Smooth muscle cell (in vitro differentiated cells): ENCODE results near the gene MCFD2. TPM values are rescaled to one million over a fixed set of nuclear protein-coding genes. Genes with fewer than 3 reads are reported as not detected.

Experiments used
- DNase-seq: peaks from one replicate; lab custom pipeline; 2025; ENCODE audit not compliant: unreplicated experiment; lab: John Stamatoyannopoulos, UW
- H2AFZ ChIP-seq: fragments of 200-600 bp; sonication (generic); 2 replicates; pipeline ENCODE4 v1.6.0; 2016; ENCODE audit warnings: antibody characterized with exemption, low read depth, mild to moderate bottlenecking
- H3F3A ChIP-seq: fragments of 200-600 bp; sonication (generic); 2 replicates; pipeline ENCODE4 v1.6.0; 2017; ENCODE audit warnings: antibody characterized with exemption, low read depth
- H3K27ac ChIP-seq: fragments of 200-600 bp; sonication (generic); 2 replicates; pipeline ENCODE4 v1.5.1; 2016; ENCODE audit warnings: low read depth, mild to moderate bottlenecking
- H3K27me3 ChIP-seq: fragments of 200-600 bp; sonication (generic); 2 replicates; pipeline ENCODE4 v1.6.1; 2016; ENCODE audit warnings: low read depth, mild to moderate bottlenecking
- H3K36me3 ChIP-seq: fragments of 200-600 bp; sonication (generic); 2 replicates; pipeline ENCODE4 v1.5.1; 2016; ENCODE audit warnings: low read depth
- H3K4me1 ChIP-seq: fragments of 200-600 bp; sonication (generic); 2 replicates; pipeline ENCODE4 v1.5.1; 2016; ENCODE audit warnings: low read depth
- H3K4me2 ChIP-seq: fragments of 200-600 bp; sonication (generic); 2 replicates; pipeline ENCODE4 v1.6.0; 2016; ENCODE audit warnings: mild to moderate bottlenecking
- H3K4me3 ChIP-seq: fragments of 200-600 bp; sonication (generic); 2 replicates; pipeline ENCODE4 v1.5.1; 2016; ENCODE audit warnings: mild to moderate bottlenecking
- H3K79me2 ChIP-seq: fragments of 200-600 bp; sonication (generic); 2 replicates; pipeline ENCODE4 v1.6.0; 2016; ENCODE audit warnings: low read depth, mild to moderate bottlenecking
- H3K9ac ChIP-seq: fragments of 200-600 bp; sonication (generic); 2 replicates; pipeline ENCODE4 v1.6.0; 2016; ENCODE audit warnings: low read depth
- H3K9me3 ChIP-seq: fragments of 200-600 bp; sonication (generic); replicated peaks from 2 replicates; pipeline ENCODE4 v1.5.1; 2016; ENCODE audit warnings: low read depth
- H4K20me1 ChIP-seq: fragments of 200-600 bp; sonication (generic); 2 replicates; pipeline ENCODE4 v1.6.0; 2016; ENCODE audit warnings: low read depth
- WGBS: methylation state at CpG from one replicate; pipeline ENCODE4 v1.1.7; 2016; ENCODE audit warnings: low lambda C conversion rate; 5-methylcytosine and 5-hydroxymethylcytosine counted together
- polyA plus RNA-seq: library from polyadenylated mRNA; unstranded; fragments of >200 nt; fragmentation: Nextera tagmentation; extraction: Ambion mirVana; gene quantifications from 2 replicates; pipeline ENCODE4 v1.2.1, GENCODE V29; 2016
- total RNA-seq: library from RNA; depleted of rRNA; stranded (reverse); fragments of >200 nt; gene quantifications from 2 replicates; pipeline ENCODE4 v1.2.3, GENCODE V29; 2014
- TF ChIP-seq, protein P1 (sequence below): fragments of 200-600 bp; sonication (generic); IDR thresholded peaks from 2 replicates; pipeline ENCODE4 v1.5.1; 2017; ENCODE audit warnings: borderline replicate concordance, mild to moderate bottlenecking, antibody characterized with exemption; ENCODE audit not compliant: insufficient read depth, poor library complexity, severe bottlenecking

MCFD2 gene
- total and polyA plus RNA-seq, 2 experiments from 2014 or later: 100 to 167 TPM

DNA sequence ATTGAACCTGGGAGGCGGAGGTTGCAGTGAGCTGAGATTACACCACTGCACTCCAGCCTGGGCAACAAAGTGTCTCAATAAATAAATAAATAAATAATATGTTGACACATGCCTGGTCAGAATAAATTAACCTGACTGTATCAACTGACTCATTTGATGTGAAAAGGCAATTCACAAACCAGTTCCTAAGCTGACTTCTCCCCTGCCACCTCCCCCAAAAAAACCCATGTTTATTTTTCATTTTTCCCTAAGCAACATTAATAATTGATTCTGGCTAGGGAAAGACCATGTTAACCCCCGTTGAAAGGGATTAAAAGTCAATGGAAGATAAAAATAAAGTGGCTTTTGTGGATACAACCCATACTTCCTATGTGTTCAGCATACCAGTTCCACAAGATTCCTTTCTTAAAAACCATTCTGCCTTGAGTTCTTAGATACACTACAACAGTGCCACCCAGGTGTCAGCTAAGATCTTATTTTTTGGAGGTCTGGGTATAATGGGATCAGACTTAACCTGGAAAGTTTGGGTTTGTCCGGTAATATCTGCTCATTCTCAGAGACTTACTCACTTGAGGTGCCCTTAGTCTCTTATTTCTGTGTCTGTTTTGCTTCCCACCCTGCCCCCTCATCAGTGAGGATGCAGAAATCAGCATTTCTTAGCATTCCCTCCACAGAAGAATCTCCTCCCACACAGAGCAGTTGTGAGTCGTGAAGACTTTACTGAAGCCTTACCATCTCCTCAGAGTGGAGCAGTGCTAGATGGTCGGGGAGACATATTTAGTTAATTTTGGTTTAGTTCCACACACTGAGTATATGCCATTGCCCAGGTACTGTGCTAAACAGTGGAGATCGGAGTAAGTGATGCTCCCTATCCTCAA lies 10.1 kb upstream of the MCFD2 start:
- TF ChIP-seq, protein P1, sequence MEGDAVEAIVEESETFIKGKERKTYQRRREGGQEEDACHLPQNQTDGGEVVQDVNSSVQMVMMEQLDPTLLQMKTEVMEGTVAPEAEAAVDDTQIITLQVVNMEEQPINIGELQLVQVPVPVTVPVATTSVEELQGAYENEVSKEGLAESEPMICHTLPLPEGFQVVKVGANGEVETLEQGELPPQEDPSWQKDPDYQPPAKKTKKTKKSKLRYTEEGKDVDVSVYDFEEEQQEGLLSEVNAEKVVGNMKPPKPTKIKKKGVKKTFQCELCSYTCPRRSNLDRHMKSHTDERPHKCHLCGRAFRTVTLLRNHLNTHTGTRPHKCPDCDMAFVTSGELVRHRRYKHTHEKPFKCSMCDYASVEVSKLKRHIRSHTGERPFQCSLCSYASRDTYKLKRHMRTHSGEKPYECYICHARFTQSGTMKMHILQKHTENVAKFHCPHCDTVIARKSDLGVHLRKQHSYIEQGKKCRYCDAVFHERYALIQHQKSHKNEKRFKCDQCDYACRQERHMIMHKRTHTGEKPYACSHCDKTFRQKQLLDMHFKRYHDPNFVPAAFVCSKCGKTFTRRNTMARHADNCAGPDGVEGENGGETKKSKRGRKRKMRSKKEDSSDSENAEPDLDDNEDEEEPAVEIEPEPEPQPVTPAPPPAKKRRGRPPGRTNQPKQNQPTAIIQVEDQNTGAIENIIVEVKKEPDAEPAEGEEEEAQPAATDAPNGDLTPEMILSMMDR: no peak
- 65% methylated on average over 6 of the region's 6 CpGs for WGBS
- no peak overlapping the region for H3K9ac ChIP-seq

GRCh38 chr2:46924608-46925007 lies 9.0 kb upstream of the MCFD2 start:
- Histone ChIP-seq H3K79me2 (no peaks in the 10 kb centered on the region), H3K9me3 (peaks cover 14% of the 10 kb centered on the region), H2AFZ (no peak overlapping the region), H4K20me1 (no peaks in the 10 kb centered on the region), H3K9ac (no peak overlapping the region), H3K4me1 (no peaks in the 10 kb centered on the region), H3K4me2 (no peak overlapping the region), H3F3A (no peaks in the 10 kb centered on the region), H3K36me3 (no peaks in the 10 kb centered on the region), H3K27me3 (no peaks in the 10 kb centered on the region), H3K27ac (no peak overlapping the region), H3K4me3 (no peak overlapping the region)
- TF ChIP-seq, protein P1: no peak
- WGBS: 93% methylated on average over 5 of the region's 5 CpGs
- DNase-seq: no peak

More for the DNA sequence above, 10.1 kb upstream of the MCFD2 start:
- no peaks in the 10 kb centered on the region for H3K4me1 ChIP-seq
- H3K4me2 ChIP-seq: no peak overlapping the region
- H3K9me3 ChIP-seq: peaks cover 14% of the 10 kb centered on the region
- no peak for DNase-seq
- H3F3A ChIP-seq: no peaks in the 10 kb centered on the region
- no peaks in the 10 kb centered on the region for H3K36me3 ChIP-seq
- no peaks in the 10 kb centered on the region for H3K27me3 ChIP-seq
- H2AFZ ChIP-seq: no peak overlapping the region
- no peaks in the 10 kb centered on the region for H3K79me2 ChIP-seq
- no peak overlapping the region for H3K4me3 ChIP-seq
- H4K20me1 ChIP-seq: no peaks in the 10 kb centered on the region
- peak overlapping the region; percentile 67 for H3K27ac ChIP-seq

- H3K9me3 ChIP-seq: peaks cover 14% of the 10 kb centered on the region
- 97% methylated on average over 2 of the region's 2 CpGs for WGBS
- H3F3A ChIP-seq: no peaks in the 10 kb centered on the region
Observed at GRCh38 chr2:46924038-46924437, 8.4 kb upstream of the MCFD2 start.

More at GRCh38 chr2:46924038-46924437, 8.4 kb upstream of the MCFD2 start:
- Histone ChIP-seq H3K27me3 (no peaks in the 10 kb centered on the region), H3K27ac (no peak overlapping the region), H3K79me2 (peaks cover 4% of the 10 kb centered on the region), H4K20me1 (no peaks in the 10 kb centered on the region), H2AFZ (no peak overlapping the region), H3K4me1 (no peaks in the 10 kb centered on the region), H3K4me2 (no peak overlapping the region), H3K4me3 (no peak overlapping the region), H3K36me3 (no peaks in the 10 kb centered on the region), H3K9ac (no peak overlapping the region)
- no peak for DNase-seq
- TF ChIP-seq, protein P1: no peak
